ENCODE data around the gene GAMT.

Gene GAMT

GRCh38 chr19:1356508-1356865 lies 44.9 kb downstream of the GAMT start:
- TF ChIP-seq CTCF (IDR thresholded peaks at IDR 0.05; ENCODE audit: low read depth, low read length), result no peak
- DNase-seq (ENCODE audit: extremely low read depth, low read depth), result no peak

GRCh38 chr19:1355568-1356507 lies 45.5 kb downstream of the GAMT start:
- no peak for TF ChIP-seq CTCF (IDR thresholded peaks at IDR 0.05; ENCODE audit: low read depth, low read length)
- DNase-seq (ENCODE audit: extremely low read depth, low read depth), result no peak

- no peak for DNase-seq (ENCODE audit: extremely low read depth, low read depth)
- TF ChIP-seq CTCF (IDR thresholded peaks at IDR 0.05; ENCODE audit: low read depth, low read length), result no peak
Measured at GRCh38 chr19:1354970-1355567, 46.3 kb downstream of the GAMT start.

GRCh38 chr19:1353144-1353543 lies 48.2 kb downstream of the GAMT start:
- DNase-seq (ENCODE audit: extremely low read depth, low read depth), result no peak
- TF ChIP-seq CTCF (IDR thresholded peaks at IDR 0.05; ENCODE audit: low read depth, low read length), result no peak

GRCh38 chr19:1351381-1351851 lies 49.9 kb downstream of the GAMT start:
- DNase-seq (ENCODE audit: extremely low read depth, low read depth), result no peak
- no peak for TF ChIP-seq CTCF (IDR thresholded peaks at IDR 0.05; ENCODE audit: low read depth, low read length)

GRCh38 chr19:1350867-1351266 lies 50.5 kb downstream of the GAMT start:
- no peak for DNase-seq (ENCODE audit: extremely low read depth, low read depth)
- no peak for TF ChIP-seq CTCF (IDR thresholded peaks at IDR 0.05; ENCODE audit: low read depth, low read length)

GRCh38 chr19:1349211-1349610 lies 52.1 kb downstream of the GAMT start:
- no peak for DNase-seq (ENCODE audit: extremely low read depth, low read depth)
- no peak for TF ChIP-seq CTCF (IDR thresholded peaks at IDR 0.05; ENCODE audit: low read depth, low read length)
